NT2/D1 (cell line): ENCODE results near the gene FAM110C.

Experiments used
- SUZ12 ChIP-seq: IDR thresholded peaks from 2 replicates; pipeline ENCODE4 v1.6.1; 2011; ENCODE audit not compliant: insufficient read length, insufficient read depth; ENCODE audit errors: extremely low read depth
- YY1 ChIP-seq: IDR thresholded peaks from 2 replicates; pipeline ENCODE4 v1.6.1; 2011; ENCODE audit not compliant: insufficient read length, insufficient read depth
- ZNF274 ChIP-seq: IDR thresholded peaks from 2 replicates; pipeline ENCODE4 v1.6.1; 2011; ENCODE audit warnings: mild to moderate bottlenecking, low read depth, low read length

DNA sequence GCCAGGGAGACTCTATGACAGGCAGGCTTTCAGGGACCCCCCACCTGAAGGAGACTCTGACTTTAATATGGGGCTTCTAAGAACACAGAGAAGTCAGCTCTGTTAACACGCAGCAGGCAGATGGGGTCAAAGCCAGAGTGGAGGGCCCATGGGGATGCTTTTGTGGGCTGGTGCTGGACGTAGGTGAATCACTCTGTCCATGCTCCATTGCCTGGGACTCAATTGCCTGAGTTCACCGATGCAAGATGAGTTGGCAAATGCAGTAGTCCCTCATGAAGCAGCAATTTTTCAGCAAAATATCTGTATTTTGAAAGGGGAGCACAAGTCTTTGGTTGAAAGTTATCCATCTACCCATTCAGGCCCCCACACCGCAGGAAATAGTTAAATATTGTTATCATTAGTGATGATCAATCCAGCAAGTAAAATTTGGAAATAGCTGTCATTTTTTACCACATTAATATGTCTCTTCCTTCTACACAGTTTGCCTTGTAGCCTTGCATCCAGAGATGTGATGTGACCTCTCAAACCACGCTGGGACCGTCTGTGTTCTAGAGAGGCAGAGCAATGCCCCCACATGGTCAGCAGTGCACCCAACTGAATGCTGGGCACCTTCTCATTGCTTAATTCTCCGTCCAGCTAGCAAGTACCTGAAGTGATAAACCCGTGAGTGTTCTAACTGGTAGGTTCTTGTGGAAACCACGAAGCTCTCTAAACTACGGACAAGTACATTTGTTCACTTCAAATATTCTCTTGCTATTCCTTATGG lies 34.8 kb upstream of the FAM110C start:
- TF ChIP-seq YY1 (no peak), ZNF274 (no peak), SUZ12 (no peak)
